ENCODE data around the gene PLXNA4. TPM values are rescaled to one million over a fixed set of nuclear protein-coding genes. Genes with fewer than 3 reads are reported as not detected.

The PLXNA4 gene
- total and polyA plus RNA-seq, 10 donors: 0.15 to 14.7 (median 8.7) TPM

GRCh38 chr7:132255115-132255797 is 321.0 kb downstream of the PLXNA4 start:
- H3K9me3 ChIP-seq: no peaks in the 10 kb centered on the region
- H3K27me3 ChIP-seq (replicated peaks in 1 of 7): peaks cover 0 to 5% (median 0%) of the 10 kb centered on the region in 7 donors
- H3K4me3 ChIP-seq: no peak overlapping the region
- DNase-seq: no peak
- 73 to 86% (median 83%) methylated on average over 3 of the region's 3 CpGs for WGBS, 5 donors
- H3K36me3 ChIP-seq: no peaks in the 10 kb centered on the region
- intact Hi-C loops (cut with DNase I; ENCODE audit: low total_unique reads): no loop called here
- peaks cover 0 to 25% (median 4%) of the 10 kb centered on the region in 6 donors for H3K4me1 ChIP-seq
- no peak for TF ChIP-seq CTCF (IDR thresholded peaks at IDR 0.05 in 8 of 11, conservative IDR thresholded peaks at IDR 0.05 in 3 of 11)
- no peak for TF ChIP-seq POLR2A (IDR thresholded peaks at IDR 0.05)
- TF ChIP-seq POLR2AphosphoS5 (IDR thresholded peaks at IDR 0.05): no peak
- peak overlapping the region in 5 of 8 donors; percentile 13 to 35 (median 27) for H3K27ac ChIP-seq

- intact Hi-C loops (cut with DNase I; ENCODE audit: low total_unique reads): no loop called here
- WGBS, 5 donors: 85 to 90% (median 87%) methylated on average over 10 to 12 of the region's 12 CpGs
- H3K27me3 ChIP-seq (replicated peaks in 1 of 7): peaks cover 0 to 5% (median 0%) of the 10 kb centered on the region in 7 donors
- H3K27ac ChIP-seq: no peak overlapping the region
- TF ChIP-seq POLR2A (IDR thresholded peaks at IDR 0.05) (no peak), POLR2AphosphoS5 (IDR thresholded peaks at IDR 0.05) (no peak), CTCF (IDR thresholded peaks at IDR 0.05 in 8 of 11, conservative IDR thresholded peaks at IDR 0.05 in 3 of 11) (no peak)
- H3K4me3 ChIP-seq: no peak overlapping the region
- DNase-seq: no peak
- H3K4me1 ChIP-seq: peaks cover 0 to 32% (median 4%) of the 10 kb centered on the region in 6 donors
- no peaks in the 10 kb centered on the region for H3K9me3 ChIP-seq
- H3K36me3 ChIP-seq: no peaks in the 10 kb centered on the region
Measured at GRCh38 chr7:132254455-132254854, 321.8 kb downstream of the PLXNA4 start.

- Histone ChIP-seq H3K27me3 (replicated peaks in 1 of 7) (peaks cover 0 to 5% (median 0%) of the 10 kb centered on the region in 7 donors), H3K9me3 (no peaks in the 10 kb centered on the region), H3K4me3 (no peak overlapping the region), H3K36me3 (no peaks in the 10 kb centered on the region), H3K4me1 (peaks cover 0 to 36% (median 4%) of the 10 kb centered on the region in 6 donors), H3K27ac (no peak overlapping the region)
- no peak for TF ChIP-seq CTCF (IDR thresholded peaks at IDR 0.05 in 8 of 11, conservative IDR thresholded peaks at IDR 0.05 in 3 of 11)
- TF ChIP-seq POLR2A (IDR thresholded peaks at IDR 0.05): no peak
- TF ChIP-seq POLR2AphosphoS5 (IDR thresholded peaks at IDR 0.05): no peak
- DNase-seq: no peak
- WGBS, 5 donors: 44 to 77% (median 69%) methylated on average over 2 of the region's 2 CpGs
- intact Hi-C loops (cut with DNase I; ENCODE audit: low total_unique reads): no loop called here
Measured at GRCh38 chr7:132252793-132253100, 323.5 kb downstream of the PLXNA4 start.

GRCh38 chr7:132251327-132251659 is 325.0 kb downstream of the PLXNA4 start:
- no peak for DNase-seq
- no peak overlapping the region for H3K4me3 ChIP-seq
- peak overlapping the region in 1 of 8 donors; percentile 4 for H3K27ac ChIP-seq
- H3K9me3 ChIP-seq: no peaks in the 10 kb centered on the region
- H3K36me3 ChIP-seq: no peaks in the 10 kb centered on the region
- intact Hi-C loops (cut with DNase I; ENCODE audit: low total_unique reads): no loop called here
- WGBS, 5 donors: 40 to 58% (median 48%) methylated on average over 4 to 5 of the region's 5 CpGs
- peaks cover 0 to 29% (median 3%) of the 10 kb centered on the region in 6 donors for H3K4me1 ChIP-seq
- TF ChIP-seq POLR2A (IDR thresholded peaks at IDR 0.05) (no peak), CTCF (IDR thresholded peaks at IDR 0.05 in 8 of 11, conservative IDR thresholded peaks at IDR 0.05 in 3 of 11) (no peak), POLR2AphosphoS5 (IDR thresholded peaks at IDR 0.05) (no peak)
- H3K27me3 ChIP-seq (replicated peaks in 1 of 7): peaks cover 0 to 5% (median 0%) of the 10 kb centered on the region in 7 donors
